Astrocyte (in vitro differentiated cells and primary cell): Measurements from ENCODE around the gene CNN3. TPM values are rescaled to one million over a fixed set of nuclear protein-coding genes. Genes with fewer than 3 reads are reported as not detected.

Experiments used
- DNase-seq: peaks from one replicate; pipeline ENCODE4 v3.0.0-alpha.2; 2010; ENCODE audit warnings: low read depth
- FAIRE-seq: peaks from 2 replicates; lab custom pipeline; 2011; peaks lifted over from hg19 to GRCh38; lab: Jason Lieb, UNC
- H2AFZ ChIP-seq: 2 replicates; pipeline ENCODE4 v1.6.0; 2012; ENCODE audit warnings: low read depth, low read length, inconsistent platforms
- H3K27ac ChIP-seq: 2 replicates; pipeline ENCODE4 v1.5.1; 2011; ENCODE audit warnings: low read depth, low read length, inconsistent platforms
- H3K27me3 ChIP-seq: 2 replicates; pipeline ENCODE4 v1.6.0; 2011; ENCODE audit warnings: low read length, inconsistent platforms; ENCODE audit not compliant: insufficient read depth
- H3K36me3 ChIP-seq: 2 replicates; pipeline ENCODE4 v1.5.1; 2011; ENCODE audit warnings: low read length, inconsistent platforms; ENCODE audit not compliant: insufficient read depth
- H3K4me1 ChIP-seq: 2 replicates; pipeline ENCODE4 v1.5.1; 2011; ENCODE audit warnings: low read length, inconsistent platforms; ENCODE audit not compliant: insufficient read depth
- H3K4me2 ChIP-seq: 2 replicates; pipeline ENCODE4 v1.6.0; 2012; ENCODE audit warnings: low read length, inconsistent platforms
- H3K4me3 ChIP-seq: 2 replicates; pipeline ENCODE4 v1.5.1; 2011; ENCODE audit warnings: low read depth, mild to moderate bottlenecking, low read length, inconsistent platforms; ENCODE audit not compliant: insufficient read depth
- H3K79me2 ChIP-seq: 2 replicates; pipeline ENCODE4 v1.6.0; 2012; ENCODE audit warnings: mild to moderate bottlenecking, low read length, inconsistent platforms; ENCODE audit not compliant: insufficient read depth
- H3K9ac ChIP-seq: 2 replicates; pipeline ENCODE4 v1.6.0; 2012; ENCODE audit warnings: mild to moderate bottlenecking, low read length, inconsistent platforms
- H3K9me3 ChIP-seq: 2 replicates; pipeline ENCODE4 v1.5.1; 2012; ENCODE audit warnings: low read depth, mild to moderate bottlenecking, low read length, inconsistent platforms; ENCODE audit not compliant: insufficient read depth
- H4K20me1 ChIP-seq: 2 replicates; pipeline ENCODE4 v1.6.0; 2012; ENCODE audit warnings: low read length, inconsistent platforms; ENCODE audit not compliant: insufficient read depth
- H3K27ac Mint-ChIP-seq: one replicate; pipeline ENCODE4 v1.8.0; 2021; ENCODE audit warnings: mild to moderate bottlenecking, mixed read lengths; ENCODE audit not compliant: unreplicated experiment
- H3K27me3 Mint-ChIP-seq: one replicate; pipeline ENCODE4 v1.8.0; 2021; ENCODE audit warnings: low read depth, mixed read lengths; ENCODE audit not compliant: unreplicated experiment
- H3K36me3 Mint-ChIP-seq: one replicate; pipeline ENCODE4 v1.8.0; 2021; ENCODE audit warnings: low read depth, mixed read lengths; ENCODE audit not compliant: unreplicated experiment
- H3K4me1 Mint-ChIP-seq: one replicate; pipeline ENCODE4 v1.8.0; 2021; ENCODE audit warnings: low read depth, mixed read lengths; ENCODE audit not compliant: unreplicated experiment
- H3K4me3 Mint-ChIP-seq: one replicate; pipeline ENCODE4 v1.8.0; 2021; ENCODE audit warnings: mild to moderate bottlenecking, moderate library complexity, mixed read lengths; ENCODE audit not compliant: unreplicated experiment
- H3K9me3 Mint-ChIP-seq: one replicate; pipeline ENCODE4 v1.8.0; 2021; ENCODE audit warnings: mild to moderate bottlenecking, mixed read lengths; ENCODE audit not compliant: unreplicated experiment
- CTCF ChIP-seq: IDR thresholded peaks from 2 replicates; pipeline ENCODE4 v1.5.1; 2011; ENCODE audit warnings: low read depth, mild to moderate bottlenecking, inconsistent platforms, low read length, moderate library complexity; ENCODE audit not compliant: insufficient read depth
- EZH2 ChIP-seq: IDR thresholded peaks from 2 replicates; pipeline ENCODE4 v1.6.1; 2012; ENCODE audit warnings: mild to moderate bottlenecking, low read length, inconsistent platforms; ENCODE audit not compliant: insufficient read depth
- total RNA-seq: library from RNA; stranded (reverse); gene quantifications from 2 replicates; pipeline ENCODE4 v1.2.1, GENCODE V29; 2021

Gene CNN3
- total RNA-seq, 1 donor from 2014 or later = 515 TPM

DNA sequence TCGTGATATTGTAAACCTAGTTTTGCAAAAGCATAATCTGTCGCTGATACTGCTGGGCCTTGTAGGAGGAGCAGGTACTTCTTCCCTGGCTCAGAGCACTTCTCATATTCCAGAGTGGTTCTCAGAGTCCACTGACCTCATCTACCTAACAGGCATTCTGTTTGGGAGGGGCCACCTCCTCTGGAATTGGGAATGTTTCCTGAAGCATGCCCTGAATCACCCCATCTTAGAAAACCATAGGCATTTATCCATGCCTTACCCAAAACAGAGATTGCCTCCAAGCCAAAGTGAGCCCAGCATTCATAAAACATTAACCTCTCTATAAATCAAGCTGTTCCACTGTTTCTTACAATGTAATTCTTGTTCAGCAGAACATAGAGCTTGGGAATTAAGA, 71.6 kb downstream of the CNN3 start:
- Mint-ChIP-seq H3K9me3 (no peaks in the 10 kb centered on the region), H3K4me1 (peaks cover 4% of the 10 kb centered on the region), H3K36me3 (no peaks in the 10 kb centered on the region), H3K27me3 (peaks cover 1% of the 10 kb centered on the region), H3K4me3 (no peak overlapping the region), H3K27ac (no peak overlapping the region)
- H4K20me1 ChIP-seq = no peaks in the 10 kb centered on the region
- peaks cover 8% of the 10 kb centered on the region for H3K4me1 ChIP-seq
- no peaks in the 10 kb centered on the region for H3K79me2 ChIP-seq
- peak; percentile 46 for DNase-seq
- H3K4me2 ChIP-seq = peak overlapping the region; percentile 85
- no peaks in the 10 kb centered on the region for H3K27me3 ChIP-seq
- no peaks in the 10 kb centered on the region for H3K9me3 ChIP-seq
- H3K27ac ChIP-seq = peak overlapping the region; percentile 61
- no peak overlapping the region for H3K4me3 ChIP-seq
- peak; percentile 9 for FAIRE-seq
- H2AFZ ChIP-seq = no peak overlapping the region
- TF ChIP-seq CTCF (no peak), EZH2 (no peak)
- H3K9ac ChIP-seq = peak overlapping the region; percentile 71
- H3K36me3 ChIP-seq = no peaks in the 10 kb centered on the region

- TF ChIP-seq CTCF = peak; percentile 92
- TF ChIP-seq EZH2 = no peak
- Histone ChIP-seq H3K4me3 (peak overlapping the region; percentile 36), H4K20me1 (no peaks in the 10 kb centered on the region), H3K4me1 (peaks cover 8% of the 10 kb centered on the region), H2AFZ (peak overlapping the region; percentile 53), H3K4me2 (peak overlapping the region; percentile 85), H3K36me3 (no peaks in the 10 kb centered on the region), H3K79me2 (no peaks in the 10 kb centered on the region), H3K9me3 (no peaks in the 10 kb centered on the region), H3K27ac (peak overlapping the region; percentile 61), H3K9ac (peak overlapping the region; percentile 71), H3K27me3 (no peaks in the 10 kb centered on the region)
- Mint-ChIP-seq H3K27me3 (peaks cover 2% of the 10 kb centered on the region), H3K4me1 (peaks cover 4% of the 10 kb centered on the region), H3K4me3 (no peak overlapping the region), H3K27ac (no peak overlapping the region), H3K36me3 (no peaks in the 10 kb centered on the region), H3K9me3 (no peaks in the 10 kb centered on the region)
- peak; percentile 91 for DNase-seq
- peak; percentile 96 for FAIRE-seq
Observed at GRCh38 chr1:94854458-94855306, 72.2 kb downstream of the CNN3 start.

DNA sequence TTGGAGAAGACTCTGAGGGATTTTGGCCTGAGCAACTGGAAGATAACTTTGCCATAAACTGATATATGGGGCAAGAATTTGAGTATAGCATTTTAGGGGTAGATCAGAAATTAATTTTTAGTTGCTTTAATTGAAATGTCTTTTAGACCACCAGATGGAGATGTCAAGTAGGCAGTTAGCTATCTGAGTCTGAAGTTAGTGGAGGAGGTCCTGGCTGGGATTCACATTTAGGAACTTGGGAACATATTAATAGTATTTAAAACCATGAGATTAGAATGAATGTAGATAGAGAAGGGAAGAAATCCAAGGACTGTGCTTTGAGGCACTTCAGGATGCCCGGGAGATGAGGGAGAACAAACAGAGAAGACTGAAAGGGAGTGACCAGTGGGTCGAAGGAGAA, 74.1 kb downstream of the CNN3 start:
- no peak for DNase-seq
- Mint-ChIP-seq H3K9me3 (no peaks in the 10 kb centered on the region), H3K4me3 (no peak overlapping the region), H3K4me1 (no peaks in the 10 kb centered on the region), H3K27ac (no peak overlapping the region), H3K27me3 (peaks cover 4% of the 10 kb centered on the region), H3K36me3 (no peaks in the 10 kb centered on the region)
- H3K9me3 ChIP-seq = no peaks in the 10 kb centered on the region
- peaks cover 8% of the 10 kb centered on the region for H3K4me1 ChIP-seq
- H4K20me1 ChIP-seq = no peaks in the 10 kb centered on the region
- no peaks in the 10 kb centered on the region for H3K79me2 ChIP-seq
- TF ChIP-seq CTCF (no peak), EZH2 (no peak)
- no peak overlapping the region for H3K4me3 ChIP-seq
- no peak overlapping the region for H2AFZ ChIP-seq
- no peak for FAIRE-seq
- no peak overlapping the region for H3K4me2 ChIP-seq
- no peaks in the 10 kb centered on the region for H3K36me3 ChIP-seq
- no peak overlapping the region for H3K9ac ChIP-seq
- H3K27me3 ChIP-seq = no peaks in the 10 kb centered on the region
- H3K27ac ChIP-seq = no peak overlapping the region
